ENCODE results near the gene ZNF284. TPM values are rescaled to one million over a fixed set of nuclear protein-coding genes. Genes with fewer than 3 reads are reported as not detected.
"Not testable (repeated sequence)": the region's sequence is repeated elsewhere in the genome, so short reads cannot be mapped to it uniquely, and the experiment has no call there.

Gene ZNF284
- total RNA-seq, 4 donors from 2014 or later: 0.38 to 1.3 (median 0.63) TPM

DNA sequence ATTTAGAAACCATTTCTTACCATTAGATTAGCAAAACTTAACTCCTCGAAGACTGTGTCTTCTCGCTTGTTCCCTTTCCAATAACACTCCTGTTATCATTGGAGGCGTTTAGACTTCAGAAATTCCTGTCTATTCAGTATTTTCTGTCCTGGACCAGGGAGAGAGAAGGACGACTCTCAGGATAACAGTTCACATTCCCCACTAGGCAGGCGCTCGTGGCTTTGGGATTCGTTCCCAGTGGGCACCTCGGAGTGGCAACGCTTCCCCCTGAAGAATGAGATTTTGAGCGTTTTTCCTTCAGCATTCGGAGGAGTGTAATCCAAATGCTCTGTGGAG, 40.8 kb downstream of the ZNF284 start:
- ATAC-seq (no peak), DNase-seq (no peak)
- peak overlapping the region; percentile 67 to 92 (median 84) for H3K4me3 ChIP-seq
- TF ChIP-seq, protein P1, sequence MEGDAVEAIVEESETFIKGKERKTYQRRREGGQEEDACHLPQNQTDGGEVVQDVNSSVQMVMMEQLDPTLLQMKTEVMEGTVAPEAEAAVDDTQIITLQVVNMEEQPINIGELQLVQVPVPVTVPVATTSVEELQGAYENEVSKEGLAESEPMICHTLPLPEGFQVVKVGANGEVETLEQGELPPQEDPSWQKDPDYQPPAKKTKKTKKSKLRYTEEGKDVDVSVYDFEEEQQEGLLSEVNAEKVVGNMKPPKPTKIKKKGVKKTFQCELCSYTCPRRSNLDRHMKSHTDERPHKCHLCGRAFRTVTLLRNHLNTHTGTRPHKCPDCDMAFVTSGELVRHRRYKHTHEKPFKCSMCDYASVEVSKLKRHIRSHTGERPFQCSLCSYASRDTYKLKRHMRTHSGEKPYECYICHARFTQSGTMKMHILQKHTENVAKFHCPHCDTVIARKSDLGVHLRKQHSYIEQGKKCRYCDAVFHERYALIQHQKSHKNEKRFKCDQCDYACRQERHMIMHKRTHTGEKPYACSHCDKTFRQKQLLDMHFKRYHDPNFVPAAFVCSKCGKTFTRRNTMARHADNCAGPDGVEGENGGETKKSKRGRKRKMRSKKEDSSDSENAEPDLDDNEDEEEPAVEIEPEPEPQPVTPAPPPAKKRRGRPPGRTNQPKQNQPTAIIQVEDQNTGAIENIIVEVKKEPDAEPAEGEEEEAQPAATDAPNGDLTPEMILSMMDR (IDR thresholded peaks at IDR 0.05 in 4 of 5, conservative IDR thresholded peaks at IDR 0.05 in 1 of 5): no peak
- no peak for TF ChIP-seq POLR2A (IDR thresholded peaks at IDR 0.05)
- peak overlapping the region; percentile 44 to 69 (median 60) for H3K27ac ChIP-seq
- H3K36me3 ChIP-seq: peaks cover 3 to 45% of the 10 kb centered on the region in 2 donors
- intact Hi-C loops (cut with DNase I; ENCODE audit: low total_unique reads) (loop anchor here (1.0 to 5.0 kb wide), 11 partner anchors 18 to 245 kb away; partner anchors contain the start of genes ZNF112, ZNF155, ZNF221 and ZNF224), in situ Hi-C loops (cut with MboI; ENCODE audit: low sequenced_read_pairs in 4 of 4) (loop anchor here in 2 of 4 donors (5.0 to 10.0 kb wide), 4 partner anchors 100 to 192 kb away; partner anchors contain the start of genes ZNF227 (in 2 of the 2), ZNF235 (in 2 of the 2) and ZNF230 (in 1 of the 2))
- no peaks in the 10 kb centered on the region for H3K27me3 ChIP-seq
- peaks cover 14 to 18% of the 10 kb centered on the region in 2 donors for H3K4me1 ChIP-seq
- H3K9me3 ChIP-seq: peaks cover 0 to 21% (median 14%) of the 10 kb centered on the region in 3 donors

DNA sequence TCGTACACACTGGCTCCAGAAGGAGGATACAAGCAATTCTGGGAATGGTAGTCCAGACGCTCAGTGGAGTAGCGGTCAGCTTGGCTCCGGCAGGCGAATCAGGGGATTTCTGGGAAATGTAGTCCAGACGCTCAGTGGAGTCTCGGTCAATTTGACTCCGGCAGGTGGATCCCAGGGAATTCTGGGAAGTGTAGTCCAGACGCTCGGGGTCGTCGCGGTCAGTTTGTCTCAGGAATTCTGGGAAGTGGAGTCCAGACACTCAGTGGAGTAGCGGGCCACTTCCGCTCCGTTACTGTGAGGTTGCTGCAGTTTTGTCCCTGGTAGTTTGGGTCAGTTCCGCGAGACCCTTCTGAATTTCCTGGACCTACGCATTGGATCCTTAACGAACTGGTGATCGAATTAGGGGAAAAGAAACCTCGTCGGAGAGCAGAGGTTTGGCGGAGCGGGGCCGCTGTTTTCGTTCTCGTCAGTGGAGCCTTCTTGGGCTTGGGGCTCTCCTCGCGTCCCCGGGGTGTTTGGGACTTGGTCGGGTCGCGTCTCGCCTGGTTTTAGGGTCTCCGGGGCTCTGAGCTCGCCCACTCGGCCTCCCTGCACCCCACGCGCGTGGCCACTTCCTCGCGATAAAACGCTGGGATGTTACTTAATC, 41.3 kb downstream of the ZNF284 start, which contains the start of gene ZNF225:
Gene ZNF225, plus strand, starts transcription at position 262 of the 646 bp plus-strand sequence. CDS start 2,429 bp downstream, outside the sequence.
- Histone ChIP-seq H3K27ac (peak within 1 kb of the TSS; percentile 73 to 86 (median 84)), H3K36me3 (peaks cover 8 to 45% of the 10 kb centered on the region in 2 donors), H3K9me3 (peaks cover 0 to 17% (median 12%) of the 10 kb centered on the region in 3 donors), H3K27me3 (no peaks in the 10 kb centered on the region), H3K4me1 (peaks cover 14 to 18% of the 10 kb centered on the region in 2 donors), H3K4me3 (peak within 1 kb of the TSS; percentile 67 to 92 (median 86))
- ATAC-seq (peak; percentile 100), DNase-seq (peak; percentile 97 to 98)
- in situ Hi-C loops (cut with MboI; ENCODE audit: low sequenced_read_pairs in 4 of 4): loop anchor here in 2 of 4 donors (5.0 to 10.0 kb wide), 4 partner anchors 99 to 192 kb away; partner anchors contain the start of genes ZNF227 (in 2 of the 2), ZNF235 (in 2 of the 2) and ZNF230 (in 1 of the 2)
- intact Hi-C loops (cut with DNase I; ENCODE audit: low total_unique reads): loop anchor here (1.0 to 5.0 kb wide), 11 partner anchors 19 to 244 kb away; partner anchors contain the start of genes ZNF112, ZNF155, ZNF221 and ZNF224
- TF ChIP-seq, protein P1 (IDR thresholded peaks at IDR 0.05 in 4 of 5, conservative IDR thresholded peaks at IDR 0.05 in 1 of 5): peak in 1 of 5 experiments; percentile 21
- TF ChIP-seq POLR2A (IDR thresholded peaks at IDR 0.05): peak in 1 of 2 donors; percentile 17

GRCh38 chr19:44113784-44114390, 41.9 kb downstream of the ZNF284 start:
- Histone ChIP-seq H3K36me3 (peaks cover 9 to 47% of the 10 kb centered on the region in 2 donors), H3K27me3 (no peaks in the 10 kb centered on the region), H3K4me1 (peaks cover 14 to 18% of the 10 kb centered on the region in 2 donors), H3K27ac (peak overlapping the region; percentile 73 to 86 (median 84)), H3K4me3 (peak overlapping the region; percentile 67 to 92 (median 86)), H3K9me3 (peaks cover 0 to 15% (median 12%) of the 10 kb centered on the region in 3 donors)
- in situ Hi-C loops (cut with MboI; ENCODE audit: low sequenced_read_pairs in 4 of 4) (loop anchor here in 2 of 4 donors (5.0 to 10.0 kb wide), 4 partner anchors 98 to 191 kb away; partner anchors contain the start of genes ZNF227 (in 2 of the 2), ZNF235 (in 2 of the 2) and ZNF230 (in 1 of the 2)), intact Hi-C loops (cut with DNase I; ENCODE audit: low total_unique reads) (loop anchor here (1.0 to 5.0 kb wide), 11 partner anchors 20 to 243 kb away; partner anchors contain the start of genes ZNF112, ZNF155, ZNF221 and ZNF224)
- DNase-seq (no peak), ATAC-seq (no peak)
- TF ChIP-seq, protein P1 (IDR thresholded peaks at IDR 0.05 in 4 of 5, conservative IDR thresholded peaks at IDR 0.05 in 1 of 5): no peak
- no peak for TF ChIP-seq POLR2A (IDR thresholded peaks at IDR 0.05)

- ATAC-seq; DNase-seq; H3K27me3 ChIP-seq; intact Hi-C loops (cut with DNase I; ENCODE audit: low total_unique reads); H3K4me3 ChIP-seq; H3K4me1 ChIP-seq; H3K27ac ChIP-seq; in situ Hi-C loops (cut with MboI; ENCODE audit: low sequenced_read_pairs in 4 of 4): not testable (repeated sequence)
- H3K36me3 ChIP-seq: peaks cover 26 to 100% of the 10 kb centered on the region in 2 donors
- H3K9me3 ChIP-seq: peaks cover 0 to 13% (median 0%) of the 10 kb centered on the region in 3 donors
Measured at GRCh38 chr19:44121162-44121561, 49.2 kb downstream of the ZNF284 start.

Measured in gastrocnemius medialis (tissue), 4 donors.